Fibroblast of lung (primary cell): Measurements from ENCODE around the gene TCEAL9. TPM values are rescaled to one million over a fixed set of nuclear protein-coding genes. Genes with fewer than 3 reads are reported as not detected.

Experiments used
- DNase-seq, 2 donors: peaks; one replicate each; pipeline versions ENCODE4 v3.0.0 to v3.0.0-alpha.2; 2010; ENCODE audit warnings: low read depth in 2 of 2
- H2AFZ ChIP-seq: 2 replicates; pipeline ENCODE4 v1.5.1; 2012; ENCODE audit warnings: low read length, control low read depth, inconsistent platforms
- H3K27ac ChIP-seq: 2 replicates; pipeline ENCODE4 v1.5.1; 2011; ENCODE audit warnings: low read length, control low read depth; ENCODE audit not compliant: insufficient read depth
- H3K27me3 ChIP-seq: 2 replicates; pipeline ENCODE4 v1.5.1; 2011; ENCODE audit warnings: mild to moderate bottlenecking, low read length; ENCODE audit not compliant: control insufficient read depth, insufficient read depth
- H3K36me3 ChIP-seq: 2 replicates; pipeline ENCODE4 v1.5.1; 2011; ENCODE audit warnings: low read length; ENCODE audit not compliant: control insufficient read depth, insufficient read depth
- H3K4me1 ChIP-seq: 2 replicates; pipeline ENCODE4 v1.5.1; 2011; ENCODE audit warnings: low read length; ENCODE audit not compliant: control insufficient read depth, insufficient read depth; ENCODE audit errors: extremely low read depth
- H3K4me2 ChIP-seq: 2 replicates; pipeline ENCODE4 v1.5.1; 2011; ENCODE audit warnings: low read length, control low read depth; ENCODE audit not compliant: insufficient read depth; ENCODE audit errors: extremely low read depth
- H3K4me3 ChIP-seq, 4 experiments: fragments of 200-600 bp in 1 of 4; sonication (generic) in 1 of 4; replicated peaks in 1 of 4; 2 replicates each; pipeline ENCODE4 v1.5.1; 2011 to 2016; ENCODE audit warnings: low read length in 4 of 4, low read depth in 3 of 4, mild to moderate bottlenecking in 3 of 4, control low read depth in 2 of 4, inconsistent platforms in 1 of 4, mixed read lengths in 1 of 4; ENCODE audit not compliant: insufficient read depth in 1 of 4; ENCODE audit errors: control extremely low read depth in 1 of 4
- H3K79me2 ChIP-seq: 2 replicates; pipeline ENCODE4 v1.5.1; 2012; ENCODE audit warnings: mild to moderate bottlenecking, low read length, inconsistent platforms; ENCODE audit not compliant: control insufficient read depth, insufficient read depth
- H3K9ac ChIP-seq: 2 replicates; pipeline ENCODE4 v1.5.1; 2011; ENCODE audit warnings: mild to moderate bottlenecking, low read length, control low read depth; ENCODE audit not compliant: insufficient read depth
- H3K9me3 ChIP-seq: 2 replicates; pipeline ENCODE4 v1.5.1; 2012; ENCODE audit warnings: low read depth, low read length; ENCODE audit not compliant: control insufficient read depth, insufficient read depth
- H4K20me1 ChIP-seq: 2 replicates; pipeline ENCODE4 v1.5.1; 2011; ENCODE audit warnings: low read length; ENCODE audit not compliant: control insufficient read depth, insufficient read depth; ENCODE audit errors: extremely low read depth
- EZH2 ChIP-seq: IDR thresholded peaks from 2 replicates; pipeline ENCODE4 v1.5.1; 2012; ENCODE audit warnings: low read length, control low read depth, mild to moderate bottlenecking; ENCODE audit errors: missing control alignments
- polyA plus RNA-seq, 2 donors: library from polyadenylated mRNA; depleted of rRNA in 1 of 2; stranded (reverse) in 1 of 2; unstranded in 1 of 2; fragments of >200 nt; gene quantifications; 2 replicates each; pipeline ENCODE4 v1.2.1, GENCODE V29; 2011 to 2012; ENCODE audit warnings: missing spikeins in 1 of 2
- total RNA-seq: library from RNA; depleted of rRNA; stranded (reverse); fragments of >200 nt; gene quantifications from 2 replicates; pipeline ENCODE4 v1.2.1, GENCODE V29; 2014
- TF ChIP-seq, protein P1 (sequence below), 2 donors: IDR thresholded peaks in 1 of 2; conservative IDR thresholded peaks in 1 of 2; 1 replicate in 1 of 2; 2 replicates in 1 of 2; pipeline ENCODE4 v1.5.1; 2011 to 2012; ENCODE audit warnings: low read length in 2 of 2, control low read depth in 1 of 2, inconsistent platforms in 1 of 2, low read depth in 1 of 2, mild to moderate bottlenecking in 1 of 2

Gene TCEAL9
- total and polyA plus RNA-seq, 2 donors (not counting 1 experiment from before 2014, with no cell fraction given): 89.5 to 286 TPM

DNA sequence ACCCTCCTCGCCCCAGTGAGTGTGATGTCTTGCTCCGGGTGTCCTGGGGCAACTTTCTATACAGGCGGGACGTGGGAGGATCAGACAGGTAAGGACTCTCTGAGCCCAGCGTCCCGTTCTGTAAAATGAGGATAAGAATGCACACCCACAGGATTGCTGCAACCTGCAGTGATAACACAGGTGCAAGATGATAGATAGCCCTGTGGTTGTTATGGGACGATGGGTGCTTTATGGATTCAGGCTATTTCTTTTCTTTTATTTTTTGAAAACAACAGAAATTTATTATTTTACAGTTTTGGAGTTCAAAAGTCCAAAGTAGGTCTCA is 48.7 kb downstream of the TCEAL9 start:
- Histone ChIP-seq H3K79me2 (no peaks in the 10 kb centered on the region), H3K27me3 (no peaks in the 10 kb centered on the region), H3K4me1 (peaks cover 3% of the 10 kb centered on the region), H3K4me3 (peak overlapping the region; percentile 55 to 83 (median 75)), H2AFZ (no peak overlapping the region), H3K4me2 (peak overlapping the region; percentile 82), H3K27ac (peak overlapping the region; percentile 94), H3K9ac (peak overlapping the region; percentile 62), H3K9me3 (no peaks in the 10 kb centered on the region), H3K36me3 (no peaks in the 10 kb centered on the region), H4K20me1 (no peaks in the 10 kb centered on the region)
- TF ChIP-seq EZH2: no peak
- TF ChIP-seq, protein P1, sequence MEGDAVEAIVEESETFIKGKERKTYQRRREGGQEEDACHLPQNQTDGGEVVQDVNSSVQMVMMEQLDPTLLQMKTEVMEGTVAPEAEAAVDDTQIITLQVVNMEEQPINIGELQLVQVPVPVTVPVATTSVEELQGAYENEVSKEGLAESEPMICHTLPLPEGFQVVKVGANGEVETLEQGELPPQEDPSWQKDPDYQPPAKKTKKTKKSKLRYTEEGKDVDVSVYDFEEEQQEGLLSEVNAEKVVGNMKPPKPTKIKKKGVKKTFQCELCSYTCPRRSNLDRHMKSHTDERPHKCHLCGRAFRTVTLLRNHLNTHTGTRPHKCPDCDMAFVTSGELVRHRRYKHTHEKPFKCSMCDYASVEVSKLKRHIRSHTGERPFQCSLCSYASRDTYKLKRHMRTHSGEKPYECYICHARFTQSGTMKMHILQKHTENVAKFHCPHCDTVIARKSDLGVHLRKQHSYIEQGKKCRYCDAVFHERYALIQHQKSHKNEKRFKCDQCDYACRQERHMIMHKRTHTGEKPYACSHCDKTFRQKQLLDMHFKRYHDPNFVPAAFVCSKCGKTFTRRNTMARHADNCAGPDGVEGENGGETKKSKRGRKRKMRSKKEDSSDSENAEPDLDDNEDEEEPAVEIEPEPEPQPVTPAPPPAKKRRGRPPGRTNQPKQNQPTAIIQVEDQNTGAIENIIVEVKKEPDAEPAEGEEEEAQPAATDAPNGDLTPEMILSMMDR (conservative IDR thresholded peaks at IDR 0.05 in 1 of 2, IDR thresholded peaks at IDR 0.05 in 1 of 2; ENCODE audit: low read depth in 1 of 2, low read length in 2 of 2): no peak
- no peak for DNase-seq

DNA sequence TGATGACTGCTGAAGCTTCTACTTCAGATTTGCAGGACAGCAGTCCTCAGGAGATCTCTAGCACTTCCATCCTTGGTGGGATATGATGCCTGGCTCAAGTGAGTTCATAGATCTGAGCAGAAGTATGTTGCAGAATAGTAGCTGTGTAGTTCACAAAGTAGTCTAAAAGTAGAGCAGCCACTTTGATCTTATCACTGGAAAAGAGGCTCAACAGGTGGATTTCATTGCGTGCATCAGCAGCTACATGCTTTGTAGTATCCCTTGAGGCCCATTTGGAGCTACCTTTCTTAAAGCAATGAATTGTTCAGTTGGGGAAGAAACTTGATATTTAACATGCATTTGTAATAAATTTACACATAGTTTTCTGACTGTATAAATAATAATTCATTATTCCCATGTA is 50.0 kb downstream of the TCEAL9 start:
- no peak overlapping the region for H2AFZ ChIP-seq
- H3K27ac ChIP-seq: no peak overlapping the region
- no peak for DNase-seq
- H3K4me3 ChIP-seq: no peak overlapping the region
- no peaks in the 10 kb centered on the region for H3K9me3 ChIP-seq
- H3K79me2 ChIP-seq: no peaks in the 10 kb centered on the region
- no peak overlapping the region for H3K4me2 ChIP-seq
- TF ChIP-seq EZH2: no peak
- TF ChIP-seq, protein P1 (conservative IDR thresholded peaks at IDR 0.05 in 1 of 2, IDR thresholded peaks at IDR 0.05 in 1 of 2; ENCODE audit: low read depth in 1 of 2, low read length in 2 of 2): no peak
- H4K20me1 ChIP-seq: no peaks in the 10 kb centered on the region
- H3K36me3 ChIP-seq: no peaks in the 10 kb centered on the region
- no peaks in the 10 kb centered on the region for H3K27me3 ChIP-seq
- H3K9ac ChIP-seq: no peak overlapping the region
- H3K4me1 ChIP-seq: peaks cover 3% of the 10 kb centered on the region

DNA sequence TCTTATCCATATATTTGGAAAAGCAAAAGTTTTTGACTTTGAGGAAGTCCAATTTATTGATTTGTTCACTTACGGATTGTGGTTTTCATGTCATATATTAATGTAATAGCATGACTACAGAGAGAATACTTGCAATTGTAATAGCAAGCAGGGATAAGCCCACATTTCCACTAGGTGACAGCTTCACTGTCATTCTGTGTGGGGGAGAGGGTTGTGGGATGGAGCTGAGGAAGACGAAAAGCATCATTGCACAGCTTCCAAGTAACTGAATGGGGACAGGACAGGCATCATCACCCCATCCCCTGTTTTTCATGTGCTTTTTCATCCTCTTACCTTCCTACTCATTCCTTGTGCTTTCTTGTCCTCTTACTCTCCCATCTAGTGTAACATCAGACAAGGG is 51.5 kb downstream of the TCEAL9 start:
- Histone ChIP-seq H3K27me3 (no peaks in the 10 kb centered on the region), H3K9me3 (no peaks in the 10 kb centered on the region), H3K36me3 (no peaks in the 10 kb centered on the region), H4K20me1 (no peaks in the 10 kb centered on the region), H3K4me2 (no peak overlapping the region), H3K79me2 (no peaks in the 10 kb centered on the region), H3K9ac (no peak overlapping the region), H3K4me3 (no peak overlapping the region), H3K4me1 (peaks cover 3% of the 10 kb centered on the region), H3K27ac (no peak overlapping the region), H2AFZ (no peak overlapping the region)
- no peak for TF ChIP-seq EZH2
- TF ChIP-seq, protein P1 (conservative IDR thresholded peaks at IDR 0.05 in 1 of 2, IDR thresholded peaks at IDR 0.05 in 1 of 2; ENCODE audit: low read depth in 1 of 2, low read length in 2 of 2): no peak
- no peak for DNase-seq

Other genes starting within 250 kb of the TCEAL9 start
- 11.1 and 20.3 TPM in 2 replicates for gene BEX4, start 141.4 kb upstream of the TCEAL9 start, total RNA-seq
- gene BEX4, start 141.4 kb upstream of the TCEAL9 start, polyA plus RNA-seq: 12.4 and 15.5 TPM in 2 replicates
- gene TCEAL8, start 101.4 kb upstream of the TCEAL9 start, total RNA-seq: 100 and 127 TPM in 2 replicates
- gene TCEAL8, start 101.4 kb upstream of the TCEAL9 start, polyA plus RNA-seq: 102 and 145 TPM in 2 replicates
- not detected in 2 replicates for gene TCEAL5, start 79.8 kb upstream of the TCEAL9 start, total RNA-seq
- gene TCEAL5, start 79.8 kb upstream of the TCEAL9 start, polyA plus RNA-seq: not detected in 2 replicates
- 2.8 and 5.9 TPM in 2 replicates for gene BEX2, start 45.5 kb upstream of the TCEAL9 start, total RNA-seq
- gene BEX2, start 45.5 kb upstream of the TCEAL9 start, polyA plus RNA-seq: 0.32 TPM in 2 replicates
- 32.5 and 52.6 TPM in 2 replicates for gene TCEAL7, start 26.3 kb upstream of the TCEAL9 start, total RNA-seq
- 36.5 and 46.8 TPM in 2 replicates for gene TCEAL7, start 26.3 kb upstream of the TCEAL9 start, polyA plus RNA-seq
- 300 and 416 TPM in 2 replicates for gene BEX3, start 20.0 kb downstream of the TCEAL9 start, total RNA-seq
- gene BEX3, start 20.0 kb downstream of the TCEAL9 start, polyA plus RNA-seq: 433 and 460 TPM in 2 replicates
- under 0.01 and 0.17 TPM in 2 replicates for gene RAB40A, start 163.0 kb downstream of the TCEAL9 start, total RNA-seq
- gene RAB40A, start 163.0 kb downstream of the TCEAL9 start, polyA plus RNA-seq: 0.06 and 0.07 TPM in 2 replicates
- 57.0 and 63.6 TPM in 2 replicates for gene TCEAL4, start 229.0 kb downstream of the TCEAL9 start, total RNA-seq
- gene TCEAL4, start 229.0 kb downstream of the TCEAL9 start, polyA plus RNA-seq: 47.3 and 75.7 TPM in 2 replicates